HepG2 (cell line): ENCODE measurements around the gene JAKMIP2. TPM values are rescaled to one million over a fixed set of nuclear protein-coding genes. Genes with fewer than 3 reads are reported as not detected.

Source experiments
- AHDC1 ChIP-seq: sonication (generic); formaldehyde crosslinking; IDR thresholded peaks from 2 replicates; pipeline ENCODE4 v1.5.1; 2020; ENCODE audit warnings: mild to moderate bottlenecking, missing genetic modification reagents, borderline replicate concordance
- AKAP8 ChIP-seq: sonication (generic); formaldehyde crosslinking; IDR thresholded peaks from 2 replicates; pipeline ENCODE4 v1.5.1; 2020; ENCODE audit warnings: mild to moderate bottlenecking, missing genetic modification reagents
- CSRNP2 ChIP-seq: sonication (generic); formaldehyde crosslinking; conservative IDR thresholded peaks from 2 replicates; pipeline ENCODE4 v1.8.0; 2022; ENCODE audit warnings: low read depth, missing genetic modification reagents
- FOXA3 ChIP-seq: IDR thresholded peaks from 2 replicates; pipeline ENCODE4 v1.6.1; 2016; ENCODE audit warnings: missing genetic modification reagents, missing compliant biosample characterization
- FOXP1 ChIP-seq, 2 experiments: fragments of 450-650 bp in 1 of 2; IDR thresholded peaks; 2 replicates each; pipeline ENCODE4 v1.6.1; 2017 to 2018; ENCODE audit warnings: antibody characterized with exemption in 1 of 2
- HNF4A ChIP-seq: sonication (generic); formaldehyde crosslinking; IDR thresholded peaks from 2 replicates; pipeline ENCODE4 v1.4.0; 2020; ENCODE audit warnings: missing genetic modification reagents
- JUND ChIP-seq: sonication (generic); formaldehyde crosslinking; IDR thresholded peaks from 2 replicates; pipeline ENCODE4 v1.8.0; 2022; ENCODE audit warnings: mild to moderate bottlenecking, missing genetic modification reagents
- MAF1 ChIP-seq: sonication (generic); formaldehyde crosslinking; IDR thresholded peaks from 2 replicates; pipeline ENCODE4 v1.5.0; 2020; ENCODE audit warnings: missing genetic modification reagents, borderline replicate concordance
- MBD4 ChIP-seq: IDR thresholded peaks from 2 replicates; pipeline ENCODE4 v1.6.1; 2012; ENCODE audit warnings: low read length, inconsistent platforms, borderline replicate concordance
- MTERF4 ChIP-seq: sonication (generic); formaldehyde crosslinking; IDR thresholded peaks from 2 replicates; pipeline ENCODE4 v1.8.0; 2023; ENCODE audit warnings: mild to moderate bottlenecking, missing genetic modification reagents
- NR2F6 ChIP-seq, 2 experiments: IDR thresholded peaks; 2 replicates each; pipeline ENCODE4 v1.6.1; 2016; ENCODE audit warnings: antibody characterized with exemption in 1 of 2, mild to moderate bottlenecking in 1 of 2
- PTBP1 ChIP-seq: fragments of 200-400 bp; formaldehyde crosslinking; IDR thresholded peaks from 2 replicates; pipeline ENCODE4 v1.6.1; 2018; ENCODE audit warnings: low read length, low read depth; ENCODE audit not compliant: poor library complexity, severe bottlenecking
- RARA ChIP-seq: IDR thresholded peaks from 2 replicates; pipeline ENCODE4 v1.6.1; 2016; ENCODE audit warnings: missing genetic modification reagents, missing compliant biosample characterization
- REPIN1 ChIP-seq: sonication (generic); formaldehyde crosslinking; IDR thresholded peaks from 2 replicates; pipeline ENCODE4 v1.8.0; 2022; ENCODE audit warnings: missing genetic modification reagents, low read depth, mild to moderate bottlenecking, borderline replicate concordance
- SOX5 ChIP-seq: IDR thresholded peaks from 2 replicates; pipeline ENCODE4 v1.6.1; 2016; ENCODE audit warnings: borderline replicate concordance
- STAG1 ChIP-seq: sonication (generic); formaldehyde crosslinking; IDR thresholded peaks from 2 replicates; pipeline ENCODE4 v1.4.0; 2020; ENCODE audit warnings: missing genetic modification reagents
- ZMYM3 ChIP-seq: sonication (generic); formaldehyde crosslinking; IDR thresholded peaks from 2 replicates; pipeline ENCODE4 v1.5.1; 2020; ENCODE audit warnings: mild to moderate bottlenecking, missing genetic modification reagents
- ZNF281 ChIP-seq: sonication (generic); formaldehyde crosslinking; IDR thresholded peaks from 2 replicates; pipeline ENCODE4 v1.4.0; 2020; ENCODE audit warnings: missing genetic modification reagents, borderline replicate concordance
- ZNF30 ChIP-seq: sonication (generic); formaldehyde crosslinking; IDR thresholded peaks from 2 replicates; pipeline ENCODE4 v1.5.0; 2020; ENCODE audit warnings: mild to moderate bottlenecking, missing genetic modification reagents
- ZNF75D ChIP-seq: sonication (generic); formaldehyde crosslinking; IDR thresholded peaks from 2 replicates; pipeline ENCODE4 v1.8.1; 2023; ENCODE audit warnings: missing genetic modification reagents, mild to moderate bottlenecking, borderline replicate concordance
- ZNF761 ChIP-seq: sonication (generic); formaldehyde crosslinking; conservative IDR thresholded peaks from 2 replicates; pipeline ENCODE4 v1.4.0; 2020; ENCODE audit warnings: mild to moderate bottlenecking, missing genetic modification reagents
- polyA plus RNA-seq, 8 experiments: library from polyadenylated mRNA; depleted of rRNA in 3 of 8; stranded (reverse) in 7 of 8; unstranded in 1 of 8; fragments of >200 nt; fragmentation: Illumina TruSeq in 4 of 8; extraction: Trizol in 4 of 8; gene quantifications; 2 replicates each; pipeline versions ENCODE4 v1.2.1 to v1.2.3, GENCODE V29; 2011 to 2016; ENCODE audit warnings: low read depth in 4 of 8, missing spikeins in 1 of 8, mixed read lengths in 1 of 8; ENCODE audit not compliant: insufficient read depth in 1 of 8
- total RNA-seq, 5 experiments: library from RNA; depleted of rRNA; stranded (reverse); fragments of >200 nt; fragmentation: Illumina TruSeq; extraction: Trizol; gene quantifications; 2 replicates each; pipeline ENCODE4 v1.2.3, GENCODE V29; 2016; ENCODE audit warnings: low read depth in 1 of 5

The JAKMIP2 gene
- total and polyA plus RNA-seq, 2 of the 13 experiments (the other 11 are each of a cell fraction or from before 2014, with no cell fraction given) = 0.04 to 2.1 TPM

GRCh38 chr5:147667363-147667762 is 115.2 kb downstream of the JAKMIP2 start (continued):
- TF ChIP-seq ZNF281 (CRISPR knock-in tag) = no peak
- 0 out of 2 replicates have a peak, but pooled peaks have one; percentile 13 for TF ChIP-seq SOX5 (CRISPR knock-in tag)
- TF ChIP-seq JUND (CRISPR knock-in tag) = no peak
- peak; percentile 41; the same call in 1 of the 2 replicates for TF ChIP-seq FOXA3 (CRISPR knock-in tag)
- TF ChIP-seq AHDC1 (CRISPR knock-in tag) = no peak
- no peak for TF ChIP-seq CSRNP2 (CRISPR knock-in tag)
- no peak for TF ChIP-seq MTERF4
- no peak for TF ChIP-seq MAF1
- no peak for TF ChIP-seq ZNF30
- no peak for TF ChIP-seq ZNF761 (CRISPR knock-in tag)
- no peak for TF ChIP-seq STAG1 (CRISPR knock-in tag)
- peak; percentile 86 for TF ChIP-seq NR2F6 (IDR thresholded peaks at IDR 0.05)
- TF ChIP-seq NR2F6 (CRISPR knock-in tag; IDR thresholded peaks at IDR 0.05) = peak; percentile 75
- TF ChIP-seq FOXP1 (IDR thresholded peaks at IDR 0.05) = no peak
- TF ChIP-seq FOXP1 (CRISPR knock-in tag; IDR thresholded peaks at IDR 0.05) = no peak
- TF ChIP-seq RARA (CRISPR knock-in tag) = peak; percentile 72
- TF ChIP-seq REPIN1 (CRISPR knock-in tag) = no peak
- TF ChIP-seq ZMYM3 (CRISPR knock-in tag) = no peak
- TF ChIP-seq MBD4 = no peak
- no peak for TF ChIP-seq ZNF75D (CRISPR knock-in tag)
- peak; percentile 72 for TF ChIP-seq HNF4A (CRISPR knock-in tag)
- TF ChIP-seq AKAP8 (CRISPR knock-in tag) = no peak
- no peak for TF ChIP-seq PTBP1
